ENCODE data around the gene ENKD1. TPM values are rescaled to one million over a fixed set of nuclear protein-coding genes. Genes with fewer than 3 reads are reported as not detected.

Gene ENKD1
- total and polyA plus RNA-seq, 2 of the 13 experiments (the other 11 are each of a cell fraction or from before 2014, with no cell fraction given) = 10.8 to 20.8 TPM

DNA sequence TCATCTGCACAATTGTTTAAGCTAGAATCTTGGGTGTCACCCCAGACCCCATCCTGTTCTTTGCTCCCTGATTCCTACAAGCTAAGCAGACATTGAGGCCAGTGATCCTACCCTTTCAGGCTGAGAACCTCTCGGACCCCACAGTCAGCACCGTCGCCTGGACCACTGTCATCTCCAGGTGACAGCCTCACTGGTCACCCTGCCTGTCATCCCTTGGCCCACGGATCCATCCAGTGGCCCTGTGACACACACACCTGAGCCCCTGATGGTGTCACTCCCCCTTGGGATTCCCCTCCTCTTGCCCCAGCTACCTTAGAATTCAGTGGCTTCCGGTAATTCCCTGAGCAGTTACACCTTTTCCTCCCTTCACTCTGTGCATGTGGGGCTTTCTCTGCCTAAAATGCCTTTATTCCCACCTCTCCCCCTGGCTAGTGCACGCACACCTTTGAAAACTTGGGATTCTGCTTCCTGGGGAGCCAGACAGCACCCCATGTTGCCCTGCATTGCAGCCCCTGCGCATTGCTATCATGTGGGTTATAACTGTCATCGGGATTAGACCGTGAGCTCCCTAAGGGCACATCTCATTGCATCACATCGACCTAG, 3.0 kb upstream of the ENKD1 start:
- DNase-seq (ENCODE audit: low spot score) (no peak), ATAC-seq (no peak), FAIRE-seq (no peak)
- no peak overlapping the region for H3K9ac ChIP-seq (ENCODE audit: insufficient read depth, low read depth, low read length)
- H3K36me3 ChIP-seq (replicated peaks in 1 of 2; ENCODE audit: control insufficient read depth in 1 of 2, insufficient read depth in 2 of 2, low read length in 2 of 2) = no peaks in the 10 kb centered on the region
- H3K4me1 ChIP-seq (ENCODE audit: insufficient read depth, low read length) = peaks cover 43% of the 10 kb centered on the region
- intact Hi-C loops (cut with micrococcal nuclease; ENCODE audit: unreplicated experiment) = loop anchor here (5.0 kb wide), 1 partner anchor 258 kb away; no protein-coding TSS in a partner anchor
- H2AFZ ChIP-seq (ENCODE audit: low read length) = no peak overlapping the region
- WGBS (ENCODE audit: low lambda C conversion rate) = 80% methylated on average over 10 of the region's 10 CpGs
- H3K79me2 ChIP-seq (ENCODE audit: insufficient read depth, low read length) = no peaks in the 10 kb centered on the region
- ChIA-PET CTCF (ENCODE audit: low intra/inter-chr PET ratio, low total read pairs) (interaction anchor here (4.2 kb wide), 1 partner anchor 148 kb away, joined by 118 read pairs; no protein-coding TSS in a partner anchor), POLR2A (interaction anchor here (1.6 kb wide), 1 partner anchor 9 kb away, joined by 3 read pairs; the partner anchor contains the start of gene ACD)
- no TSS peak for BruUV-seq (replicated peaks)
- H3K4me3 ChIP-seq (replicated peaks in 1 of 3; ENCODE audit: insufficient read depth in 1 of 3, low read depth in 2 of 3, low read length in 3 of 3) = no peak overlapping the region
- H3K4me2 ChIP-seq (ENCODE audit: low read depth, low read length) = no peak overlapping the region
- no peaks in the 10 kb centered on the region for H3K9me3 ChIP-seq (ENCODE audit: low read length)
- H4K20me1 ChIP-seq (ENCODE audit: insufficient read depth, low read length) = no peaks in the 10 kb centered on the region
- H3K27me3 ChIP-seq (ENCODE audit: control insufficient read depth in 1 of 2, insufficient read depth in 2 of 2, low read length in 2 of 2) = no peaks in the 10 kb centered on the region; a peak in 1 of 5 replicates
- in situ Hi-C loops (cut with HindIII; ENCODE audit: extremely low pct_ligation_motif_present, low pct_unique_long_range_greater_than_20kb) = loop anchor here (5.0 to 10.0 kb wide), 2 partner anchors 138 to 265 kb away; partner anchors contain the start of genes CTRL, PSMB10, RANBP10 and TSNAXIP1
- H3K27ac ChIP-seq (ENCODE audit: extremely low read length, insufficient read depth, low read length) = no peak overlapping the region
- TF ChIP-seq RBM22 (optimal IDR thresholded peaks at IDR 0.05; ENCODE audit: low read length) (peak; percentile 64), HCFC1 (IDR thresholded peaks at IDR 0.05; ENCODE audit: low read depth, low read length) (no peak)

- ATAC-seq = peak; percentile 0; the same call in 2 of the 3 replicates
- DNase-seq (ENCODE audit: low spot score) = no peak
- H3K4me3 ChIP-seq (replicated peaks in 1 of 3; ENCODE audit: insufficient read depth in 1 of 3, low read depth in 2 of 3, low read length in 3 of 3) = peak overlapping the region; percentile 36 to 96 (median 47); a peak in 4 of 6 replicates
- H4K20me1 ChIP-seq (ENCODE audit: insufficient read depth, low read length) = no peaks in the 10 kb centered on the region
- no peaks in the 10 kb centered on the region; a peak in 1 of 5 replicates for H3K27me3 ChIP-seq (ENCODE audit: control insufficient read depth in 1 of 2, insufficient read depth in 2 of 2, low read length in 2 of 2)
- ChIA-PET POLR2A (interaction anchor here (0.6 to 3.8 kb wide), 7 partner anchors 50 to 416 kb away, joined by 3 to 28 read pairs (median 4); partner anchors contain the start of genes ATP6V0D1, CTCF, GFOD2 and RANBP10), CTCF (ENCODE audit: low intra/inter-chr PET ratio, low total read pairs) (interaction anchor here (0.7 to 4.2 kb wide), 8 partner anchors 16 to 174 kb away, joined by 3 to 118 read pairs (median 8); partner anchors contain the start of genes CARMIL2, CTCF and THAP11)
- intact Hi-C loops (cut with micrococcal nuclease; ENCODE audit: unreplicated experiment) (loop anchor here (1.0 kb wide), 1 partner anchor 147 kb away; no protein-coding TSS in a partner anchor), in situ Hi-C loops (cut with HindIII; ENCODE audit: extremely low pct_ligation_motif_present, low pct_unique_long_range_greater_than_20kb) (loop anchor here (5.0 to 10.0 kb wide), 2 partner anchors 139 to 266 kb away; partner anchors contain the start of genes CTRL, PSMB10, RANBP10 and TSNAXIP1)
- no peaks in the 10 kb centered on the region for H3K9me3 ChIP-seq (ENCODE audit: low read length)
- peak overlapping the region; percentile 21 for H3K27ac ChIP-seq (ENCODE audit: extremely low read length, insufficient read depth, low read length)
- no peak for FAIRE-seq
- 0 out of 5 replicates have a peak, but pooled peaks cover 0 to 3% of the 10 kb centered on the region in 2 experiments for H3K36me3 ChIP-seq (replicated peaks in 1 of 2; ENCODE audit: control insufficient read depth in 1 of 2, insufficient read depth in 2 of 2, low read length in 2 of 2)
- H3K79me2 ChIP-seq (ENCODE audit: insufficient read depth, low read length) = no peaks in the 10 kb centered on the region
- peak overlapping the region; percentile 76 for H3K9ac ChIP-seq (ENCODE audit: insufficient read depth, low read depth, low read length)
- no TSS peak for BruUV-seq (replicated peaks)
- 24% methylated on average over 4 of the region's 6 CpGs for WGBS (ENCODE audit: low lambda C conversion rate)
- peak overlapping the region; percentile 98 for H3K4me2 ChIP-seq (ENCODE audit: low read depth, low read length)
- no peak overlapping the region for H2AFZ ChIP-seq (ENCODE audit: low read length)
- H3K4me1 ChIP-seq (ENCODE audit: insufficient read depth, low read length) = peaks cover 44% of the 10 kb centered on the region
- TF ChIP-seq ZNF547 (CRISPR knock-in tag; IDR thresholded peaks at IDR 0.05) (no peak), NR2C2 (CRISPR knock-in tag; IDR thresholded peaks at IDR 0.05; ENCODE audit: borderline replicate concordance) (no peak), E2F5 (CRISPR knock-in tag; conservative IDR thresholded peaks at IDR 0.05) (no peak), KDM6A (CRISPR knock-in tag; IDR thresholded peaks at IDR 0.05; ENCODE audit: low read depth) (no peak), ELF1 (CRISPR knock-in tag; IDR thresholded peaks at IDR 0.05) (no peak), ATF4 (CRISPR knock-in tag; IDR thresholded peaks at IDR 0.05) (no peak), ARHGAP35 (CRISPR knock-in tag; IDR thresholded peaks at IDR 0.05; ENCODE audit: borderline replicate concordance) (no peak)
- TF ChIP-seq, protein P1, sequence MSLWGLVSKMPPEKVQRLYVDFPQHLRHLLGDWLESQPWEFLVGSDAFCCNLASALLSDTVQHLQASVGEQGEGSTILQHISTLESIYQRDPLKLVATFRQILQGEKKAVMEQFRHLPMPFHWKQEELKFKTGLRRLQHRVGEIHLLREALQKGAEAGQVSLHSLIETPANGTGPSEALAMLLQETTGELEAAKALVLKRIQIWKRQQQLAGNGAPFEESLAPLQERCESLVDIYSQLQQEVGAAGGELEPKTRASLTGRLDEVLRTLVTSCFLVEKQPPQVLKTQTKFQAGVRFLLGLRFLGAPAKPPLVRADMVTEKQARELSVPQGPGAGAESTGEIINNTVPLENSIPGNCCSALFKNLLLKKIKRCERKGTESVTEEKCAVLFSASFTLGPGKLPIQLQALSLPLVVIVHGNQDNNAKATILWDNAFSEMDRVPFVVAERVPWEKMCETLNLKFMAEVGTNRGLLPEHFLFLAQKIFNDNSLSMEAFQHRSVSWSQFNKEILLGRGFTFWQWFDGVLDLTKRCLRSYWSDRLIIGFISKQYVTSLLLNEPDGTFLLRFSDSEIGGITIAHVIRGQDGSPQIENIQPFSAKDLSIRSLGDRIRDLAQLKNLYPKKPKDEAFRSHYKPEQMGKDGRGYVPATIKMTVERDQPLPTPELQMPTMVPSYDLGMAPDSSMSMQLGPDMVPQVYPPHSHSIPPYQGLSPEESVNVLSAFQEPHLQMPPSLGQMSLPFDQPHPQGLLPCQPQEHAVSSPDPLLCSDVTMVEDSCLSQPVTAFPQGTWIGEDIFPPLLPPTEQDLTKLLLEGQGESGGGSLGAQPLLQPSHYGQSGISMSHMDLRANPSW (CRISPR knock-in tag; IDR thresholded peaks at IDR 0.05; ENCODE audit: borderline replicate concordance) = no peak
These were observed 2.1 kb upstream of the ENKD1 start for GRCh38 chr16:67668495-67669157.

Data from HepG2 (cell line).